ENCODE results near the gene CRACR2B. TPM values are rescaled to one million over a fixed set of nuclear protein-coding genes. Genes with fewer than 3 reads are reported as not detected.

CRACR2B gene
- total and polyA plus RNA-seq, 2 donors (not counting 1 experiment from before 2014, with no cell fraction given) = 9.7 to 67.7 TPM

DNA sequence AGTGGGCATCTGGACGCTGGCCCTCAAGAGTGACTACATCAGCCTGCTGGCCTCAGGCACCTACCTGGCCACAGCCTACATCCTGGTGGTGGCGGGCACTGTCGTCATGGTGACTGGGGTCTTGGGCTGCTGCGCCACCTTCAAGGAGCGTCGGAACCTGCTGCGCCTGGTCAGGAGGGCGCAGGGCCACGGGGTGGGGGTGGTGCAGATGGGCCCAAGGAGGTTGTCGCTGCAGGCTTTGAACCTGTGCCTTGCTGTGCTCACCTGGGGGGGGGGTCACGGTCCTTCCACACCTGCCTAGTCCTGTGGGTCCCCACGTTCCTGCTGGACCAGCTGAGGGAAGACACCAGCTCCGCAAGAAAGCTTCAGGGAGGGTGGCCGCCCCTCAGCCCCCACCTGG lies 8.6 kb downstream of the CRACR2B start:
- POLR2A ChIA-PET = interaction anchor here (0.6 kb wide), 1 partner anchor 36 kb away, joined by 5 read pairs; no protein-coding TSS in a partner anchor
- CTCF ChIA-PET = no interaction called here
- Histone ChIP-seq H3K36me3 (replicated peaks in 1 of 2; ENCODE audit: control extremely low read depth in 1 of 2, control insufficient read depth in 1 of 2, extremely low read depth in 1 of 2, insufficient read depth in 2 of 2, low read length in 1 of 2) (peaks cover 0 to 19% of the 10 kb centered on the region in 2 experiments), H2AFZ (ENCODE audit: insufficient read depth, low read depth, low read length, poor library complexity, severe bottlenecking) (no peak overlapping the region), H3K9me3 (ENCODE audit: control extremely low read depth in 1 of 3, control insufficient read depth in 2 of 3, insufficient read depth in 1 of 3, low read length in 2 of 3) (no peaks in the 10 kb centered on the region), H3K27ac (ENCODE audit: low read length in 2 of 2) (no peak overlapping the region), H3K4me2 (replicated peaks; ENCODE audit: low read depth, low read length, poor library complexity, severe bottlenecking) (no peak overlapping the region), H3K9ac (ENCODE audit: low read length) (no peak overlapping the region), H3K4me3 (ENCODE audit: control extremely low read depth in 1 of 5, extremely low read depth in 1 of 5, insufficient read depth in 1 of 5, low read depth in 2 of 5, low read length in 4 of 5) (no peak overlapping the region), H3K27me3 (replicated peaks in 1 of 4; ENCODE audit: control extremely low read depth in 1 of 4, control insufficient read depth in 3 of 4, insufficient read depth in 4 of 4, low read length in 3 of 4) (peaks cover 0 to 26% (median 6%) of the 10 kb centered on the region in 4 experiments), H3K79me2 (ENCODE audit: control insufficient read depth, insufficient read depth, low read length) (peaks cover 9% of the 10 kb centered on the region), H3K4me1 (ENCODE audit: control insufficient read depth in 2 of 2, insufficient read depth in 2 of 2, low read length in 2 of 2) (peaks cover 27 to 37% of the 10 kb centered on the region in 2 donors), H4K20me1 (ENCODE audit: control insufficient read depth, insufficient read depth, low read length, poor library complexity, severe bottlenecking) (peaks cover 53% of the 10 kb centered on the region)
- DNase-seq (no peak), ATAC-seq (ENCODE audit: low read depth) (no peak)
- Mint-ChIP-seq H3K9me3 (ENCODE audit: insufficient read depth) (no peaks in the 10 kb centered on the region), H3K4me3 (no peak overlapping the region), H3K4me1 (peaks cover 26% of the 10 kb centered on the region), H3K27ac (no peak overlapping the region), H3K27me3 (no peaks in the 10 kb centered on the region)
- TF ChIP-seq, protein P1, sequence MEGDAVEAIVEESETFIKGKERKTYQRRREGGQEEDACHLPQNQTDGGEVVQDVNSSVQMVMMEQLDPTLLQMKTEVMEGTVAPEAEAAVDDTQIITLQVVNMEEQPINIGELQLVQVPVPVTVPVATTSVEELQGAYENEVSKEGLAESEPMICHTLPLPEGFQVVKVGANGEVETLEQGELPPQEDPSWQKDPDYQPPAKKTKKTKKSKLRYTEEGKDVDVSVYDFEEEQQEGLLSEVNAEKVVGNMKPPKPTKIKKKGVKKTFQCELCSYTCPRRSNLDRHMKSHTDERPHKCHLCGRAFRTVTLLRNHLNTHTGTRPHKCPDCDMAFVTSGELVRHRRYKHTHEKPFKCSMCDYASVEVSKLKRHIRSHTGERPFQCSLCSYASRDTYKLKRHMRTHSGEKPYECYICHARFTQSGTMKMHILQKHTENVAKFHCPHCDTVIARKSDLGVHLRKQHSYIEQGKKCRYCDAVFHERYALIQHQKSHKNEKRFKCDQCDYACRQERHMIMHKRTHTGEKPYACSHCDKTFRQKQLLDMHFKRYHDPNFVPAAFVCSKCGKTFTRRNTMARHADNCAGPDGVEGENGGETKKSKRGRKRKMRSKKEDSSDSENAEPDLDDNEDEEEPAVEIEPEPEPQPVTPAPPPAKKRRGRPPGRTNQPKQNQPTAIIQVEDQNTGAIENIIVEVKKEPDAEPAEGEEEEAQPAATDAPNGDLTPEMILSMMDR (IDR thresholded peaks at IDR 0.05) = no peak
- TF ChIP-seq EZH2 (IDR thresholded peaks at IDR 0.05; ENCODE audit: borderline replicate concordance, insufficient read depth, low read depth, low read length, poor library complexity, severe bottlenecking) = no peak
- intact Hi-C loops (cut with micrococcal nuclease) = no loop called here
- WGBS (ENCODE audit: insufficient coverage) = 92% methylated on average over 12 of the region's 14 CpGs

DNA sequence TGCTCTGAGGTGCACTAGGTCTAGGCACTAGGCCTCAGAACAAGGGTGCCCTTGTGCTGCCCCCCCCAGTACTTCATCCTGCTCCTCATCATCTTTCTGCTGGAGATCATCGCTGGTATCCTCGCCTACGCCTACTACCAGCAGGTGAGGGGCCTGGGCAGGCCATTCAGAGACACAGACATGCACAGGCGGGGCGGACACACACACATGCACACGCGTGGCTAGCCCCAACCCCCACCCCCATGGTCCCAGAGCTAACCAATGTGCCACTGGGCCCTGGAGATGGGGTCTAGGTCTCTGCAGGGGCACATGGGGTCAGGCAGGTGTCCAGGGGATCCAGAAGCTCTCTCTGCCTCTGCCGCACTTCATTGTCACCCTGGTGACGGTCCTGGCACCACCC lies 9.0 kb downstream of the CRACR2B start:
- CTCF ChIA-PET = no interaction called here
- H3K9me3 ChIP-seq (ENCODE audit: control extremely low read depth in 1 of 3, control insufficient read depth in 2 of 3, insufficient read depth in 1 of 3, low read length in 2 of 3) = no peaks in the 10 kb centered on the region
- no peak overlapping the region for H3K27ac ChIP-seq (ENCODE audit: low read length in 2 of 2)
- peaks cover 0 to 22% (median 4%) of the 10 kb centered on the region in 4 experiments for H3K27me3 ChIP-seq (replicated peaks in 1 of 4; ENCODE audit: control extremely low read depth in 1 of 4, control insufficient read depth in 3 of 4, insufficient read depth in 4 of 4, low read length in 3 of 4)
- intact Hi-C loops (cut with micrococcal nuclease) = no loop called here
- peaks cover 25% of the 10 kb centered on the region for H3K4me1 Mint-ChIP-seq
- H3K79me2 ChIP-seq (ENCODE audit: control insufficient read depth, insufficient read depth, low read length) = peaks cover 14% of the 10 kb centered on the region
- DNase-seq (no peak), ATAC-seq (ENCODE audit: low read depth) (no peak)
- H4K20me1 ChIP-seq (ENCODE audit: control insufficient read depth, insufficient read depth, low read length, poor library complexity, severe bottlenecking) = peaks cover 53% of the 10 kb centered on the region
- no peaks in the 10 kb centered on the region for H3K27me3 Mint-ChIP-seq
- TF ChIP-seq EZH2 (IDR thresholded peaks at IDR 0.05; ENCODE audit: borderline replicate concordance, insufficient read depth, low read depth, low read length, poor library complexity, severe bottlenecking) = no peak
- TF ChIP-seq, protein P1 (IDR thresholded peaks at IDR 0.05) = no peak
- H3K36me3 ChIP-seq (replicated peaks in 1 of 2; ENCODE audit: control extremely low read depth in 1 of 2, control insufficient read depth in 1 of 2, extremely low read depth in 1 of 2, insufficient read depth in 2 of 2, low read length in 1 of 2) = peaks cover 0 to 19% of the 10 kb centered on the region in 2 experiments
- no peak overlapping the region for H3K4me3 Mint-ChIP-seq
- H3K4me3 ChIP-seq (ENCODE audit: control extremely low read depth in 1 of 5, extremely low read depth in 1 of 5, insufficient read depth in 1 of 5, low read depth in 2 of 5, low read length in 4 of 5) = no peak overlapping the region
- POLR2A ChIA-PET = no interaction called here
- H3K4me1 ChIP-seq (ENCODE audit: control insufficient read depth in 2 of 2, insufficient read depth in 2 of 2, low read length in 2 of 2) = peaks cover 25 to 37% of the 10 kb centered on the region in 2 donors
- no peak overlapping the region for H2AFZ ChIP-seq (ENCODE audit: insufficient read depth, low read depth, low read length, poor library complexity, severe bottlenecking)
- H3K27ac Mint-ChIP-seq = no peak overlapping the region
- H3K9me3 Mint-ChIP-seq (ENCODE audit: insufficient read depth) = no peaks in the 10 kb centered on the region
- 93% methylated on average over 8 of the region's 9 CpGs for WGBS (ENCODE audit: insufficient coverage)
- no peak overlapping the region for H3K4me2 ChIP-seq (replicated peaks; ENCODE audit: low read depth, low read length, poor library complexity, severe bottlenecking)
- no peak overlapping the region for H3K9ac ChIP-seq (ENCODE audit: low read length)
